DOHH2 (cell line): Measurements from ENCODE around the gene TP53I13.

Experiments
- EZH2phosphoT487 ChIP-seq: fragments of 200-600 bp; sonication (generic); IDR thresholded peaks from 2 replicates; pipeline ENCODE4 v1.6.1; 2017; ENCODE audit warnings: borderline replicate concordance, mild to moderate bottlenecking, antibody characterized with exemption, low read length, moderate library complexity, mixed read lengths
- TF ChIP-seq, protein P1 (sequence below): fragments of 200-600 bp; sonication (generic); IDR thresholded peaks from one replicate; pipeline ENCODE4 v1.5.1; 2014; ENCODE audit warnings: antibody characterized with exemption, mild to moderate bottlenecking, low read depth, low read length; ENCODE audit not compliant: poor library complexity, severe bottlenecking

DNA sequence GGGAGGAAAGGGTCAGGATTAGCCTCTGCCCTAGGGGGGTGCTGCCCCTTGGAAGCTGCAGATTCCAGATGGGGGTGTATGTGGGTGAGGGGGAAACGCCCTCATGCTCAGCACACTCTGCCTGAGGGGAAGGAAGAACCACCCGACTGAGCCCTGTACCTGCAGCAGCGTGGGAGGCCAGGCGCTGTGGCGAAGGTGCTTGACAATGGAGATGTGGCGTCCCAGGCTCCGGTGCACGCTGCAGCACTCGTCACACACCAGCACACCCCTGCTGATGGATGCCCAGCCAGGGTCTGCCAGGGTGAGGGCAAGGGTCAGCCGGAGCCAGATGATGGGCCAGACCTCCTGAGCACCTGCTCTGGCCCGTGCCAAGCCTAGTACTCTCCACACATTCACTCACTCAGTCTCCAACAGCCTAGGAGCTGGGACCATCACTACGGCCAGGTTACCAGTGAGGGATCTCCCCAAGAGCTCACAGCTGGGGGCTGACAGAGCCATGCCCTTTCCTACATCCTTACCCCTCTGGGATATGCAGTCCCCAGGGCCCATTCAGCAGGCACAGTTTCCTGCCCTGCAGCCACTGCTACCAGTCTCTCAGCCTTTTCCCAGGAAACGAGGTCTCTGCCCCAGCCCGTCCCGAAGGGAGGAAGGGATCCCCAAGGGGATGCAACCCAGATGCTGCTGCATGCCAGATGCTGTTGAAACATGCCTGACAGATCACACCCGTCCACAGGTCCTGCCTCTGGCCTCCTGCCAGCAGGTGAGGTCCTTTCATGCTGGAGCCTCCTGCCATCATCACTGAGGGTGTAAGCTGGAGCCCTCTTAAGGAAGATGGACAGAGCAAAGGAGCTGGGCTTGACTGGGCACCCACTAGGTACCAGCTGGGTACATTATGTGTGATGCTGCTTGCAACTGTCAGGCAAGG lies 15.1 kb downstream of the TP53I13 start:
- TF ChIP-seq, protein P1, sequence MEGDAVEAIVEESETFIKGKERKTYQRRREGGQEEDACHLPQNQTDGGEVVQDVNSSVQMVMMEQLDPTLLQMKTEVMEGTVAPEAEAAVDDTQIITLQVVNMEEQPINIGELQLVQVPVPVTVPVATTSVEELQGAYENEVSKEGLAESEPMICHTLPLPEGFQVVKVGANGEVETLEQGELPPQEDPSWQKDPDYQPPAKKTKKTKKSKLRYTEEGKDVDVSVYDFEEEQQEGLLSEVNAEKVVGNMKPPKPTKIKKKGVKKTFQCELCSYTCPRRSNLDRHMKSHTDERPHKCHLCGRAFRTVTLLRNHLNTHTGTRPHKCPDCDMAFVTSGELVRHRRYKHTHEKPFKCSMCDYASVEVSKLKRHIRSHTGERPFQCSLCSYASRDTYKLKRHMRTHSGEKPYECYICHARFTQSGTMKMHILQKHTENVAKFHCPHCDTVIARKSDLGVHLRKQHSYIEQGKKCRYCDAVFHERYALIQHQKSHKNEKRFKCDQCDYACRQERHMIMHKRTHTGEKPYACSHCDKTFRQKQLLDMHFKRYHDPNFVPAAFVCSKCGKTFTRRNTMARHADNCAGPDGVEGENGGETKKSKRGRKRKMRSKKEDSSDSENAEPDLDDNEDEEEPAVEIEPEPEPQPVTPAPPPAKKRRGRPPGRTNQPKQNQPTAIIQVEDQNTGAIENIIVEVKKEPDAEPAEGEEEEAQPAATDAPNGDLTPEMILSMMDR, result no peak
- no peak for TF ChIP-seq EZH2phosphoT487
